ENCODE results near the gene ATRNL1.

ATRNL1 gene

GRCh38 chr10:115957786-115958442, 864.7 kb downstream of the ATRNL1 start:
- DNase-seq = no peak

- DNase-seq = no peak
Measured at GRCh38 chr10:115963848-115964247, 870.7 kb downstream of the ATRNL1 start.

GRCh38 chr10:115964827-115965226, 871.7 kb downstream of the ATRNL1 start:
- DNase-seq = no peak

- no peak for DNase-seq
Measured at GRCh38 chr10:115965376-115965775, 872.2 kb downstream of the ATRNL1 start.

GRCh38 chr10:115968236-115968635, 875.1 kb downstream of the ATRNL1 start:
- DNase-seq = no peak

GRCh38 chr10:115969591-115969990, 876.4 kb downstream of the ATRNL1 start:
- DNase-seq = no peak

GRCh38 chr10:115971921-115972320, 878.8 kb downstream of the ATRNL1 start:
- no peak for DNase-seq

- DNase-seq = no peak
Measured at GRCh38 chr10:115972426-115972825, 879.3 kb downstream of the ATRNL1 start.

GRCh38 chr10:115974351-115974750, 881.2 kb downstream of the ATRNL1 start:
- DNase-seq = no peak

GRCh38 chr10:115974816-115975430, 881.8 kb downstream of the ATRNL1 start:
- no peak for DNase-seq

GRCh38 chr10:115975506-115975905, 882.3 kb downstream of the ATRNL1 start:
- no peak for DNase-seq

- DNase-seq = no peak
Measured at GRCh38 chr10:115976342-115976741, 883.2 kb downstream of the ATRNL1 start.

- DNase-seq = no peak
Measured at GRCh38 chr10:115977855-115978254, 884.7 kb downstream of the ATRNL1 start.

- DNase-seq = no peak
Measured at GRCh38 chr10:115979576-115979975, 886.4 kb downstream of the ATRNL1 start.

- DNase-seq = no peak
Measured at GRCh38 chr10:115980470-115980869, 887.3 kb downstream of the ATRNL1 start.

- DNase-seq = no peak
Measured at GRCh38 chr10:115981081-115981480, 887.9 kb downstream of the ATRNL1 start.

- no peak for DNase-seq
Measured at GRCh38 chr10:115982076-115982475, 888.9 kb downstream of the ATRNL1 start.

GRCh38 chr10:115982526-115982925, 889.4 kb downstream of the ATRNL1 start:
- DNase-seq = no peak

GRCh38 chr10:115985786-115986185, 892.6 kb downstream of the ATRNL1 start:
- DNase-seq = no peak

GRCh38 chr10:115988380-115988779, 895.2 kb downstream of the ATRNL1 start:
- DNase-seq = no peak

- no peak for DNase-seq
Measured at GRCh38 chr10:115989621-115990020, 896.5 kb downstream of the ATRNL1 start.

- DNase-seq = no peak
Measured at GRCh38 chr10:115992236-115992986, 899.2 kb downstream of the ATRNL1 start.

GRCh38 chr10:115996031-115996430, 902.9 kb downstream of the ATRNL1 start:
- no peak for DNase-seq

- no peak for DNase-seq
Measured at GRCh38 chr10:115998301-115998700, 905.1 kb downstream of the ATRNL1 start.
